A673 (cell line): Measurements from ENCODE around the gene TMIE. TPM values are rescaled to one million over a fixed set of nuclear protein-coding genes. Genes with fewer than 3 reads are reported as not detected.
"Not testable (repeated sequence)": the region's sequence is repeated elsewhere in the genome, so short reads cannot be mapped to it uniquely, and the experiment has no call there.

Experiments
- BruUV-seq: library from RNA; stranded (reverse); fragments of 400-500 nt; replicated peaks from 2 replicates; lab custom pipeline; 2021; lab: Mats Ljungman, UMichigan
- CTCF ChIA-PET: fragments of 300-600 bp; sonication (Branson Sonifier 250); formaldehyde crosslinking; loops from one replicate; lab custom pipeline; 2022; ENCODE audit warnings: antibody characterized with exemption; lab: Charles Lee
- POLR2A ChIA-PET: fragments of 300-600 bp; sonication (Branson Sonifier 250); formaldehyde crosslinking; loops from one replicate; lab custom pipeline; 2022; ENCODE audit warnings: antibody characterized with exemption; ENCODE audit not compliant: low non-redundant PET; lab: Charles Lee
- DNase-seq: peaks from one replicate; pipeline ENCODE4 v3.0.0-alpha.2; 2015; ENCODE audit warnings: low spot score
- H3K27ac ChIP-seq: fragments of 200-600 bp; sonication (generic); 2 replicates; pipeline ENCODE4 v1.5.1; 2016; ENCODE audit warnings: mixed run types, low read depth, mild to moderate bottlenecking, mixed read lengths, antibody characterized with exemption, low read length; ENCODE audit not compliant: poor library complexity, severe bottlenecking
- H3K27me3 ChIP-seq: fragments of 200-600 bp; sonication (generic); replicated peaks from 2 replicates; pipeline ENCODE4 v1.6.1; 2017; ENCODE audit warnings: mixed run types, low read depth, mild to moderate bottlenecking, mixed read lengths, antibody characterized with exemption, low read length; ENCODE audit not compliant: insufficient read depth, poor library complexity
- H3K36me3 ChIP-seq: fragments of 200-600 bp; sonication (generic); 2 replicates; pipeline ENCODE4 v1.6.1; 2016; ENCODE audit warnings: mixed run types, mild to moderate bottlenecking, mixed read lengths, antibody characterized with exemption, low read length; ENCODE audit not compliant: insufficient read depth, poor library complexity, severe bottlenecking
- H3K4me1 ChIP-seq: fragments of 200-600 bp; sonication (generic); 2 replicates; pipeline ENCODE4 v1.6.1; 2017; ENCODE audit warnings: mixed run types, mild to moderate bottlenecking, mixed read lengths, antibody characterized with exemption, low read length; ENCODE audit not compliant: insufficient read depth, poor library complexity, severe bottlenecking
- H3K4me3 ChIP-seq: fragments of 200-600 bp; sonication (generic); 2 replicates; pipeline ENCODE4 v1.5.1; 2016; ENCODE audit warnings: low read depth, mixed run types, mild to moderate bottlenecking, mixed read lengths, low read length; ENCODE audit not compliant: poor library complexity, severe bottlenecking
- H3K9me3 ChIP-seq: fragments of 200-600 bp; sonication (generic); 2 replicates; pipeline ENCODE4 v1.6.1; 2016; ENCODE audit warnings: mixed run types, low read depth, mild to moderate bottlenecking, mixed read lengths, antibody characterized with exemption, low read length; ENCODE audit not compliant: poor library complexity, severe bottlenecking
- CTCF ChIP-seq: fragments of 300-800, 200-600 bp; sonication (generic); conservative IDR thresholded peaks from 2 replicates; pipeline ENCODE4 v1.5.1; 2017; ENCODE audit warnings: low read depth, mild to moderate bottlenecking, antibody characterized with exemption, low read length, moderate library complexity, mixed read lengths
- EZH2 ChIP-seq: fragments of 200-600 bp; sonication (generic); IDR thresholded peaks from 2 replicates; pipeline ENCODE4 v1.6.1; 2017; ENCODE audit warnings: borderline replicate concordance, low read depth, mild to moderate bottlenecking, mixed read lengths, antibody characterized with exemption, low read length; ENCODE audit not compliant: poor library complexity, severe bottlenecking
- intact Hi-C: fragments of 100-400 bp; cut with micrococcal nuclease; formaldehyde crosslinking; loops from one replicate; pipeline ENCODE4 v1.10.0; 2022; ENCODE audit not compliant: unreplicated experiment
- total RNA-seq: library from RNA; stranded (reverse); gene quantifications from 2 replicates; pipeline ENCODE4 v1.2.3, GENCODE V29; 2021

The TMIE gene
- total RNA-seq, 1 experiment from 2014 or later, result not detected

- no peaks in the 10 kb centered on the region for H3K36me3 ChIP-seq
- no peak overlapping the region for H3K4me3 ChIP-seq
- no peak overlapping the region for H3K27ac ChIP-seq
- DNase-seq, result no peak
- no peaks in the 10 kb centered on the region for H3K27me3 ChIP-seq
- ChIA-PET CTCF (no interaction called here), POLR2A (no interaction called here)
- no peaks in the 10 kb centered on the region for H3K4me1 ChIP-seq
- intact Hi-C loops, result no loop called here
- TF ChIP-seq CTCF (no peak), EZH2 (no peak)
- BruUV-seq, result no TSS peak
- no peaks in the 10 kb centered on the region for H3K9me3 ChIP-seq
Measured at GRCh38 chr3:46702246-46703012, 1.2 kb downstream of the TMIE start.

GRCh38 chr3:46703013-46703520, 1.9 kb downstream of the TMIE start:
- no TSS peak for BruUV-seq
- ChIA-PET CTCF (no interaction called here), POLR2A (no interaction called here)
- H3K36me3 ChIP-seq, result no peaks in the 10 kb centered on the region
- no peaks in the 10 kb centered on the region for H3K4me1 ChIP-seq
- H3K4me3 ChIP-seq, result no peak overlapping the region
- H3K9me3 ChIP-seq, result no peaks in the 10 kb centered on the region
- DNase-seq, result no peak
- H3K27ac ChIP-seq, result no peak overlapping the region
- no peak for TF ChIP-seq EZH2
- no peak for TF ChIP-seq CTCF
- intact Hi-C loops, result no loop called here
- no peaks in the 10 kb centered on the region for H3K27me3 ChIP-seq

GRCh38 chr3:46704346-46704745, 3.2 kb downstream of the TMIE start:
- CTCF ChIA-PET, intact Hi-C loops: not testable (repeated sequence)

More at GRCh38 chr3:46704346-46704745, 3.2 kb downstream of the TMIE start:
- H3K4me3 ChIP-seq, H3K27ac ChIP-seq, POLR2A ChIA-PET, H3K4me1 ChIP-seq, H3K9me3 ChIP-seq, H3K27me3 ChIP-seq, BruUV-seq, H3K36me3 ChIP-seq, DNase-seq: not testable (repeated sequence)
